Upper lobe of left lung (tissue), 4 donors: ENCODE data around the gene FLNB.

Experiments
- CTCF ChIP-seq, 6 experiments: fragments of 450-650 bp in 4 of 6; fragments of 200-600 bp in 2 of 6; sonication (generic) in 2 of 6; IDR thresholded peaks; one replicate each; pipeline ENCODE4 v1.5.1; 2016 to 2019; ENCODE audit warnings: antibody characterized with exemption in 6 of 6
- POLR2AphosphoS5 ChIP-seq, 2 donors: sonication (generic); formaldehyde crosslinking; IDR thresholded peaks; one replicate each; pipeline ENCODE4 v1.5.1; 2017; ENCODE audit warnings: antibody characterized with exemption in 2 of 2

GRCh38 chr3:58121183-58121582 lies 113.0 kb downstream of the FLNB start:
- no peak for TF ChIP-seq POLR2AphosphoS5 (IDR thresholded peaks at IDR 0.05)
- TF ChIP-seq CTCF (IDR thresholded peaks at IDR 0.05), result no peak
